ENCODE results near the gene MFGE8.

MFGE8 gene

DNA sequence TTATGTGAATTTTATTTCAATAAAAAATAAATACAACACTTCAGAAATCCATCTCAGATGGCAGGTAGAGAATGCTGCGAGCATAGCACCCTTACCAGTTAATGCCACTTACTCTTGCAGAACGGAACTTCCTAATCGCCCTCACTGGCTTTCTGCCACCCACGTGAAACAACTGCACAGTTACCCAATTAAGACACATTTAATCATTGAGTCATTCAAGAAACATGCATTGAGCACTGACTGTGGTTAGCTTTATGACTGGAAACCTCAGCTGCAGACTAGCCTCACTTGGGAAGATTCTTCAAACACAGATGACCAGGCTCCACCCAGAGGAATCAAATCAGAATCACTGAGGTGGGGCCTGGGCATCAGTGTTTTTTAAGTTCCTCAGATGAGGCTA, 5.6 kb upstream of the MFGE8 start:
- DNase-seq (ENCODE audit: low read depth) = no peak

- DNase-seq (ENCODE audit: low read depth) = no peak
Measured at GRCh38 chr15:88917760-88918159, 4.6 kb upstream of the MFGE8 start.

- no peak for DNase-seq (ENCODE audit: low read depth)
Measured at GRCh38 chr15:88915354-88915753, 2.2 kb upstream of the MFGE8 start.

DNA sequence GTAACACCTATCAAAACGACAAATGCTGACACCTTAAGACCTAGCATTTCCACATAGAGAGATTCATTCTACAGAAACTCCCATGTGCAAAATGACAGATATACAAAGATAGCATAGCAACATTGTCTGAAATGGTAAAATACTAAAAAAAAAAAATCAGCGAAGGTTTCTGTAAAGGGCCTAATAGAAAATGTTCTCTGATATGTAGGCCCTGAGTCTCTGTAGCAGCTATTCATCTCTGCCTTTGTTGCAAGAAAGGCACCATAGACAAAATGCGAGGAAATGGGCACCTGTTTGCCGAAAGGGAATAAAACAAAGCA, 631 bp upstream of the MFGE8 start:
- no peak for DNase-seq (ENCODE audit: low read depth)

- no peak for DNase-seq (ENCODE audit: low read depth)
Measured at GRCh38 chr15:88912500-88912921, 668 bp downstream of the MFGE8 start.

DNA sequence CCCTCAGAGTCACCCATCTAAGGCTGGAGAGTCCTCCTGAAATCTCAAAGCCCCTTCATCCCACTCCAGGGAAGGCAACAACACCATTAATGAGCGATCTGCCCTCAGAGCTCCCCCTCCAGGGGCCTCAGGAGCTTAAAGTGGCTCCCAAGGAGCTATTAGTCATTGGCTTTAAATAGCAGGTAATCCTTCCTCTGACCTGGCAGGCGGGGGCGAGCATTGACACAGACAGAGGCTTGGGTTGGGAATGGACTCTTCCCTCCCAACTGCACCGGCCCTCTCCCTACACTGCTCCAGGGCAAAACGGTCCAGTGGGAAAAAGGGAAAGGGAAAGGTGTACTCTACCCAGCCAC, 1.4 kb downstream of the MFGE8 start:
- DNase-seq (ENCODE audit: low read depth) = no peak

GRCh38 chr15:88909956-88910831, 3.0 kb downstream of the MFGE8 start:
- no peak for DNase-seq (ENCODE audit: low read depth)

- DNase-seq (ENCODE audit: low read depth) = no peak
Measured at GRCh38 chr15:88908697-88909621, 4.2 kb downstream of the MFGE8 start.

DNA sequence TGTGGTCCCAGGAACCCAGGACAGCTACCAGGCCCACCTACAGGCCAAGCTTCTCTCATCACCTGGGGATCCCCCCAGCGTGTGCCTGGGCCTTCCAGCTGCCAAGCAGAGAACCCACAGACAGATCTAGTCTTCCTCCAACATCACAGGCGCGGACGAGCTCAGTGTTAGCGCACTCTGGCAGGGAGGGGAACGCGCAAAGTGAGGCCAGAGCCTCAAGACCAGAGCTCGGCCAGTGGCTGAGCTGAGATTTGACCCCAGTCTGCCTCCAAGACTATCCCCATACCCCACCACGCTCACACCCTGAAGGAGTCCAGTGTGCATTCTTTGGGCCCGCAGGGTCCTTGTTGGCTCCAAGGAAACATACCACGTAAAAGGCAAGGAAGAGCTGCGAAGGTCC, 5.1 kb downstream of the MFGE8 start:
- DNase-seq (ENCODE audit: low read depth) = no peak

GRCh38 chr15:88907111-88907510, 6.1 kb downstream of the MFGE8 start:
- no peak for DNase-seq (ENCODE audit: low read depth)

GRCh38 chr15:88906551-88906950, 6.6 kb downstream of the MFGE8 start:
- DNase-seq (ENCODE audit: low read depth) = no peak

- DNase-seq (ENCODE audit: low read depth) = no peak
Measured at GRCh38 chr15:88906130-88906529, 7.0 kb downstream of the MFGE8 start.

DNA sequence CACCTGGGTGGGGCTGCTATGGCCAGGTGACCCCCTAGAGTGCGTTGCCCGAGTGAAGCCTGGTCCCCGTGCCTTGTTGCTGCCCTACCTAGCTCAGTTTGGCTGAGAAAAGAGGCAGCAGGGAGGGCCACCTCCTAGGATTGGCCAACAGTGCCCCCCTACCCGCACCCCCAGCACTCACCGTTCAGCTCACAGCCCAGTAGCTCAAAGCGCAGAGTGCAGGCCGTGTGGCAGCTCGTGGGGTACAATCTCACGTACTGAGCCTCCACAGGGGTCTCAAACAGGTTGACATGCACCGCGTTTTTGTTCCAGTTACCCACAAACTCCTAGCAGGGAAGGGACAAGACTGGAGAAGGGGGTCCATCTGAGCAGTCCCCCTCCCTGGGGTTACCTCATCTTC, 7.6 kb downstream of the MFGE8 start:
- DNase-seq (ENCODE audit: low read depth) = no peak

- DNase-seq (ENCODE audit: low read depth) = peak; percentile 87
Measured at GRCh38 chr15:88904624-88905327, 8.4 kb downstream of the MFGE8 start.

GRCh38 chr15:88904257-88904623, 8.9 kb downstream of the MFGE8 start:
- no peak for DNase-seq (ENCODE audit: low read depth)

DNA sequence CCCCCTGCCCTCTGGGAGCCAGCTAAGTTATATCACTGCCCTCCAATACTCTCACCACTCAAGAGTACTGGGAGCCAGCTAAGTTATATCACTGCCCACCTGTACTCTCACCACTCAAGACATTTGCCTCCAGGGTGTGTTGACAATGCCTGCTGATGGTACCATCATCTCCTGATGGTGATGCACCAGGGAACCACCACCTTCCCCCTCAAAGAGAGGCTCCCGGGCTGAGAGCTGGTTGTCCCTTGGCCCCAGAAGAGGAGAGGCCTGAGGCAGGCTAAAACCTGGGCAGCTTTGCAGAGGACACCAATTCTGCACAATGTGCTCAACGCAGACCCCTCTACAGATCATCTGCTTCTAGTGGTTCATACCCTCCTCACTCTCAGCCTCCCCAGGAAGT, 10.3 kb downstream of the MFGE8 start:
- DNase-seq (ENCODE audit: low read depth) = no peak

DNA sequence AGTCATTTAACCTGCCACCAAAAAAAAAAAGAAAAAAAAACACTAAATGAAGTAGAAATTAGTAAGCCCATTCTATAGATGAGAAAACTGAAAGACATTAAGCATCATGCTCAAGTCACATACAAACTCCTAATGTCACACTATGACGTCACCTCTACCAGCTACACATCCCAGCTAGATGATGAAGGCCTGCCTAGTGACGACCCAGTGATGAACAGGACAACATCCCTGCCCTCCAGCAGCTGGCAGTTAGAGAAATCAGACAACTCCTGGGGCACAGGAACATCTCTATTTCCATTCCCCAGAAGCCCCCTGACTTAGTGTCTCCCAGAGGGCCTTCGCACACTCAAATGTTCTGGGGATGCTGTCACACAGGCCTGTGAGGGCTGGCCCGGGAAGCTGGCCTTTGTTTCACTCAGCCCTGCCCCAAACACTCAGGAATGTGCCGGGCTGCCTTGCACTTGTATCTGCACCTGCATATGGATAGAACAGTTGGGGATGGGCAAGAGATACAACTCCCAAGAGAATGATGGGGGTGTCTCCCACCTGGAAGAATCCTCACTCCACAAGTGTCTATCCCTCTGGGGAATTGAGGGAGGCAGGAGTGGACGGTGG, 10.9 kb downstream of the MFGE8 start:
- DNase-seq (ENCODE audit: low read depth) = no peak

- DNase-seq (ENCODE audit: low read depth) = no peak
Measured at GRCh38 chr15:88901508-88902220, 11.5 kb downstream of the MFGE8 start.

DNA sequence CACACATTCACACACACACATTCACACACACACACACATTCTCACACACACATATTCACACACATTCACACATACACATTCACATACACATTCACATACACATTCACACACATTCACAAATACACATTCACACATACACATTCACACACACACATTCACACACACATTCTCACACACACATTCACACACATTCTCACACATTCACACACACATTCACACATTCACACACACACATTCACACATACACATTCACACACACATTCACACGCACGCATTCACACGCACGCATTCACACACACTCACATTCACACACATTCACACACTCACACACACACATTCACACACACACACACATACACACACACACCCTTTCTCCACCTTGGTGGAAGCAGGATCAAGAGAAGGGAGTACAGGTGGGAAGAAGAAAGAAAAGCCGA, 12.2 kb downstream of the MFGE8 start:
- no peak for DNase-seq (ENCODE audit: low read depth)

DNA sequence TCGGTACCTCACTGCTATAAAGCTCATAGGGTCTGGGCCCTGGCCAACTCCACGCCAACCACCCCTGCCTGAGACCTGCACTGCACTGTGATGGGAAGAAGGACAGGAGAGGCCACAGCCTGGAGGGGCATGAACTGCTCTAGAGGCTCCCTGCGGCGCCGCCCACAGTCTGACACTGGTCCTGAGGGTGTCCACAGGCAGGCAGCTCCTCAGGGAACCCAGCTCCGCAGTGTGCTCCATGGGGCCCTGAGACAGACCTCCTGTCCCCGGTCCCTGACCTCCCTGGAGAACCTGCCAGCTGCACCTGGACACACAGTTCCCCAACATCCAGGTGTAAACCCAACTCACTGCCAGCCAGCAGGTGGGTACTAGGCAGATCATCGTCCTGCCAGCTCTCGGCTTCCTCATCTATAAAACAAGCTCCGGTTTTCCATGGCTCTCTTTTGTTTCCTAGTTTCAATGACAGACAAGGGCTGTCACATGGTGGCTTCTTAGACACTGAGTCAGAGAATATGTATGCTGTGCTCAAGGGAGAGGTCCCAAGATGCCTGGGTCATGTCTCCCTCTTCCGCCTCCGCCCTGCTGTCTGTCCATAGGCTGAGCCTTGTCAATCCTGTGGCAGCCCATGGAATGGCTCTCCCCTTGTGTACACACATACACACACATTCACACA, 12.7 kb downstream of the MFGE8 start:
- no peak for DNase-seq (ENCODE audit: low read depth)

DNA sequence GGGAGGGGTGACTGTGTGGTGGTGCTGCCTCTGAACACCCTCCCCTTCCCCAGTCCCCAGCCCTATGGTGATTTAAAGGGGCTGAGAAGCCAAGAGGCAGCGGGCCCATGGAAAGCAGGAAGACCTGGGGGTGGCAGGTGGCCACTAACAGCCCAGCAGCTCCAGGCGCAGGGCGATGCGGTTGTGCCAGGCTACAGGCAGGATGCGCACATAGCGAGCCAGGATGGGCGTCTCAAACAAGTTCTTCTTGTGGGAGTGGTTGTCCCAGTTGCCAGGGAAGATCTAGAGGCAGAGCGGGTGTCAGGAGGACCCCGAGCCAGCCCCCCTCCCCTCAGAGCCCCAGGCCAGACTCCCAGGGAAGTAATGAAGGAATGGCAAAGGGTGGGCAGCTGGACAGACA, 13.9 kb downstream of the MFGE8 start:
- no peak for DNase-seq (ENCODE audit: low read depth)

All from stimulated activated CD4-positive, alpha-beta T cell treated with anti-CD3 and anti-CD28 coated beads, Interleukin-2, amount 100 ng/mL, for 4 hours (primary cell).